Esophagus squamous epithelium (tissue), 4 donors: ENCODE data around the gene HNRNPU.

Experiments
- CTCF ChIP-seq, 6 experiments: fragments of 450-650 bp in 4 of 6; fragments of 200-600 bp in 2 of 6; sonication (generic) in 2 of 6; IDR thresholded peaks; one replicate each; pipeline ENCODE4 v1.5.1; 2016 to 2019; ENCODE audit warnings: antibody characterized with exemption in 6 of 6, mild to moderate bottlenecking in 4 of 6, moderate library complexity in 4 of 6
- POLR2A ChIP-seq, 4 donors: fragments of 450-650 bp; IDR thresholded peaks; one replicate each; pipeline ENCODE4 v1.6.1; 2017; ENCODE audit warnings: antibody characterized with exemption in 4 of 4, mild to moderate bottlenecking in 4 of 4, moderate library complexity in 3 of 4

- TF ChIP-seq CTCF (IDR thresholded peaks at IDR 0.05) (no peak), POLR2A (IDR thresholded peaks at IDR 0.05) (no peak)
Measured at GRCh38 chr1:244854865-244855578, 9.3 kb downstream of the HNRNPU start.
